ENCODE data around the gene PICK1.

PICK1 gene

GRCh38 chr22:38017272-38017920, 39.8 kb upstream of the PICK1 start:
- Histone ChIP-seq H3K27me3 (ENCODE audit: insufficient read depth, low read length, poor library complexity) (no peaks in the 10 kb centered on the region), H3K4me2 (ENCODE audit: low read length) (no peak overlapping the region), H3K36me3 (ENCODE audit: control insufficient read depth, insufficient read depth, low read length) (no peaks in the 10 kb centered on the region), H3K4ac (ENCODE audit: low read depth, low read length) (no peak overlapping the region), H3K18ac (ENCODE audit: low read length) (no peak overlapping the region), H4K8ac (ENCODE audit: low read depth, low read length) (no peak overlapping the region), H3K27ac (ENCODE audit: low read depth, low read length) (no peak overlapping the region), H4K5ac (ENCODE audit: low read length) (no peak overlapping the region), H2AK5ac (ENCODE audit: low read length) (no peak overlapping the region), H3K23ac (ENCODE audit: low read length) (no peak overlapping the region), H2BK5ac (ENCODE audit: low read length) (no peak overlapping the region), H3K56ac (ENCODE audit: low read length) (no peak overlapping the region), H3K4me1 (ENCODE audit: control insufficient read depth, low read depth, low read length) (no peaks in the 10 kb centered on the region), H3K79me1 (ENCODE audit: low read length) (no peaks in the 10 kb centered on the region), H2BK15ac (replicated peaks; ENCODE audit: low read depth) (no peak overlapping the region), H3K4me3 (ENCODE audit: low read length) (no peak overlapping the region), H3K79me2 (ENCODE audit: control insufficient read depth, insufficient read depth, low read length) (no peaks in the 10 kb centered on the region), H2BK120ac (ENCODE audit: low read depth, low read length) (no peak overlapping the region), H3K9ac (ENCODE audit: low read length) (no peak overlapping the region)
- no CpG with 5 or more reads among the region's 7 CpGs for WGBS (ENCODE audit: extremely low coverage, insufficient coverage, low lambda C conversion rate)
- no peak for DNase-seq

GRCh38 chr22:38017939-38018885, 39.0 kb upstream of the PICK1 start:
- Histone ChIP-seq H2BK15ac (replicated peaks; ENCODE audit: low read depth) (no peak overlapping the region), H2BK5ac (ENCODE audit: low read length) (no peak overlapping the region), H4K8ac (ENCODE audit: low read depth, low read length) (no peak overlapping the region), H3K23ac (ENCODE audit: low read length) (no peak overlapping the region), H3K56ac (ENCODE audit: low read length) (no peak overlapping the region), H3K9ac (ENCODE audit: low read length) (no peak overlapping the region), H3K27ac (ENCODE audit: low read depth, low read length) (no peak overlapping the region), H3K27me3 (ENCODE audit: insufficient read depth, low read length, poor library complexity) (no peaks in the 10 kb centered on the region), H3K36me3 (ENCODE audit: control insufficient read depth, insufficient read depth, low read length) (no peaks in the 10 kb centered on the region), H2AK5ac (ENCODE audit: low read length) (no peak overlapping the region), H3K79me1 (ENCODE audit: low read length) (no peaks in the 10 kb centered on the region), H3K18ac (ENCODE audit: low read length) (no peak overlapping the region), H3K4ac (ENCODE audit: low read depth, low read length) (no peak overlapping the region), H3K79me2 (ENCODE audit: control insufficient read depth, insufficient read depth, low read length) (no peaks in the 10 kb centered on the region), H2BK120ac (ENCODE audit: low read depth, low read length) (no peak overlapping the region), H3K4me2 (ENCODE audit: low read length) (no peak overlapping the region), H4K5ac (ENCODE audit: low read length) (no peak overlapping the region), H3K4me3 (ENCODE audit: low read length) (no peak overlapping the region), H3K4me1 (ENCODE audit: control insufficient read depth, low read depth, low read length) (no peaks in the 10 kb centered on the region)
- no peak for DNase-seq
- no CpG with 5 or more reads among the region's 12 CpGs for WGBS (ENCODE audit: extremely low coverage, insufficient coverage, low lambda C conversion rate)

- no peaks in the 10 kb centered on the region for H3K79me2 ChIP-seq (ENCODE audit: control insufficient read depth, insufficient read depth, low read length)
- H4K5ac ChIP-seq (ENCODE audit: low read length), result no peak overlapping the region
- no peak overlapping the region for H2BK15ac ChIP-seq (replicated peaks; ENCODE audit: low read depth)
- H2BK5ac ChIP-seq (ENCODE audit: low read length), result no peak overlapping the region
- H4K8ac ChIP-seq (ENCODE audit: low read depth, low read length), result no peak overlapping the region
- no peak overlapping the region for H2AK5ac ChIP-seq (ENCODE audit: low read length)
- no peak overlapping the region for H3K4ac ChIP-seq (ENCODE audit: low read depth, low read length)
- no CpG with 5 or more reads among the region's 19 CpGs for WGBS (ENCODE audit: extremely low coverage, insufficient coverage, low lambda C conversion rate)
- DNase-seq, result no peak
- H3K4me1 ChIP-seq (ENCODE audit: control insufficient read depth, low read depth, low read length), result no peaks in the 10 kb centered on the region
- no peak overlapping the region for H3K4me3 ChIP-seq (ENCODE audit: low read length)
- H3K36me3 ChIP-seq (ENCODE audit: control insufficient read depth, insufficient read depth, low read length), result no peaks in the 10 kb centered on the region
- no peaks in the 10 kb centered on the region for H3K79me1 ChIP-seq (ENCODE audit: low read length)
- H3K56ac ChIP-seq (ENCODE audit: low read length), result no peak overlapping the region
- no peak overlapping the region for H3K27ac ChIP-seq (ENCODE audit: low read depth, low read length)
- no peak overlapping the region for H2BK120ac ChIP-seq (ENCODE audit: low read depth, low read length)
- no peak overlapping the region for H3K23ac ChIP-seq (ENCODE audit: low read length)
- no peak overlapping the region for H3K9ac ChIP-seq (ENCODE audit: low read length)
- no peak overlapping the region for H3K18ac ChIP-seq (ENCODE audit: low read length)
- H3K27me3 ChIP-seq (ENCODE audit: insufficient read depth, low read length, poor library complexity), result no peaks in the 10 kb centered on the region
- H3K4me2 ChIP-seq (ENCODE audit: low read length), result no peak overlapping the region
Observed at GRCh38 chr22:38018938-38019827, 38.0 kb upstream of the PICK1 start.

GRCh38 chr22:38021206-38021605, 36.0 kb upstream of the PICK1 start:
- no peak overlapping the region for H3K56ac ChIP-seq (ENCODE audit: low read length)
- H3K79me1 ChIP-seq (ENCODE audit: low read length), result no peaks in the 10 kb centered on the region
- no peak overlapping the region for H2BK15ac ChIP-seq (replicated peaks; ENCODE audit: low read depth)
- H3K18ac ChIP-seq (ENCODE audit: low read length), result no peak overlapping the region
- H3K4me1 ChIP-seq (ENCODE audit: control insufficient read depth, low read depth, low read length), result no peaks in the 10 kb centered on the region
- no peak overlapping the region for H3K27ac ChIP-seq (ENCODE audit: low read depth, low read length)
- H2AK5ac ChIP-seq (ENCODE audit: low read length), result no peak overlapping the region
- no peaks in the 10 kb centered on the region for H3K27me3 ChIP-seq (ENCODE audit: insufficient read depth, low read length, poor library complexity)
- H3K36me3 ChIP-seq (ENCODE audit: control insufficient read depth, insufficient read depth, low read length), result no peaks in the 10 kb centered on the region
- no CpG with 5 or more reads among the region's 6 CpGs for WGBS (ENCODE audit: extremely low coverage, insufficient coverage, low lambda C conversion rate)
- no peak overlapping the region for H4K5ac ChIP-seq (ENCODE audit: low read length)
- no peak overlapping the region for H3K9ac ChIP-seq (ENCODE audit: low read length)
- H2BK5ac ChIP-seq (ENCODE audit: low read length), result no peak overlapping the region
- no peak overlapping the region for H3K4ac ChIP-seq (ENCODE audit: low read depth, low read length)
- no peak overlapping the region for H3K4me2 ChIP-seq (ENCODE audit: low read length)
- no peak overlapping the region for H2BK120ac ChIP-seq (ENCODE audit: low read depth, low read length)
- H3K79me2 ChIP-seq (ENCODE audit: control insufficient read depth, insufficient read depth, low read length), result no peaks in the 10 kb centered on the region
- DNase-seq, result no peak
- no peak overlapping the region for H3K23ac ChIP-seq (ENCODE audit: low read length)
- H4K8ac ChIP-seq (ENCODE audit: low read depth, low read length), result no peak overlapping the region
- no peak overlapping the region for H3K4me3 ChIP-seq (ENCODE audit: low read length)

GRCh38 chr22:38023045-38023444, 34.2 kb upstream of the PICK1 start:
- Histone ChIP-seq H3K27me3 (ENCODE audit: insufficient read depth, low read length, poor library complexity) (no peaks in the 10 kb centered on the region), H3K4me3 (ENCODE audit: low read length) (no peak overlapping the region), H3K79me2 (ENCODE audit: control insufficient read depth, insufficient read depth, low read length) (no peaks in the 10 kb centered on the region), H3K79me1 (ENCODE audit: low read length) (no peaks in the 10 kb centered on the region), H3K23ac (ENCODE audit: low read length) (no peak overlapping the region), H2BK5ac (ENCODE audit: low read length) (no peak overlapping the region), H4K5ac (ENCODE audit: low read length) (no peak overlapping the region), H4K8ac (ENCODE audit: low read depth, low read length) (no peak overlapping the region), H3K18ac (ENCODE audit: low read length) (no peak overlapping the region), H3K4me1 (ENCODE audit: control insufficient read depth, low read depth, low read length) (no peaks in the 10 kb centered on the region), H3K27ac (ENCODE audit: low read depth, low read length) (no peak overlapping the region), H2AK5ac (ENCODE audit: low read length) (no peak overlapping the region), H2BK15ac (replicated peaks; ENCODE audit: low read depth) (no peak overlapping the region), H3K4ac (ENCODE audit: low read depth, low read length) (no peak overlapping the region), H3K56ac (ENCODE audit: low read length) (no peak overlapping the region), H3K9ac (ENCODE audit: low read length) (no peak overlapping the region), H3K4me2 (ENCODE audit: low read length) (no peak overlapping the region), H2BK120ac (ENCODE audit: low read depth, low read length) (no peak overlapping the region), H3K36me3 (ENCODE audit: control insufficient read depth, insufficient read depth, low read length) (no peaks in the 10 kb centered on the region)
- WGBS (ENCODE audit: extremely low coverage, insufficient coverage, low lambda C conversion rate), result no CpG with 5 or more reads among the region's 6 CpGs
- DNase-seq, result no peak
